GM23248 (cell line): ENCODE data around the gene B3GNT5. TPM values are rescaled to one million over a fixed set of nuclear protein-coding genes. Genes with fewer than 3 reads are reported as not detected.
A peak's percentile ranks its signal among the peaks of the same experiment; 100 is the strongest.

ENCODE experiments used
- DNase-seq: peaks from one replicate; pipeline ENCODE4 v3.0.0-alpha.2; 2015
- H2AFZ ChIP-seq: fragments of 200-600 bp; sonication (generic); 2 replicates; pipeline ENCODE4 v1.6.1; 2016; ENCODE audit warnings: antibody characterized with exemption
- H3F3A ChIP-seq: fragments of 200-600 bp; sonication (generic); 2 replicates; pipeline ENCODE4 v1.6.1; 2016; ENCODE audit warnings: mild to moderate bottlenecking, antibody characterized with exemption, mixed run types; ENCODE audit not compliant: insufficient read depth
- H3K27ac ChIP-seq: fragments of 200-600 bp; sonication (generic); 2 replicates; pipeline ENCODE4 v1.5.1; 2016; ENCODE audit warnings: mild to moderate bottlenecking
- H3K27me3 ChIP-seq: fragments of 200-600 bp; sonication (generic); replicated peaks from 2 replicates; pipeline ENCODE4 v1.6.1; 2016; ENCODE audit warnings: mild to moderate bottlenecking; ENCODE audit not compliant: insufficient read depth
- H3K36me3 ChIP-seq: fragments of 200-600 bp; sonication (generic); 2 replicates; pipeline ENCODE4 v1.6.1; 2016; ENCODE audit warnings: low read depth, mild to moderate bottlenecking
- H3K4me1 ChIP-seq: fragments of 200-600 bp; sonication (generic); 2 replicates; pipeline ENCODE4 v1.6.1; 2016; ENCODE audit warnings: mild to moderate bottlenecking; ENCODE audit not compliant: insufficient read depth
- H3K4me2 ChIP-seq: fragments of 200-600 bp; sonication (generic); one replicate; pipeline ENCODE4 v1.6.1; 2016; ENCODE audit warnings: mild to moderate bottlenecking; ENCODE audit not compliant: unreplicated experiment
- H3K4me3 ChIP-seq: fragments of 200-600 bp; sonication (generic); 2 replicates; pipeline ENCODE4 v1.5.1; 2016; ENCODE audit warnings: mild to moderate bottlenecking
- H3K79me2 ChIP-seq: fragments of 200-600 bp; sonication (generic); 2 replicates; pipeline ENCODE4 v1.6.1; 2016; ENCODE audit warnings: mild to moderate bottlenecking; ENCODE audit not compliant: insufficient read depth
- H3K9ac ChIP-seq: fragments of 200-600 bp; sonication (generic); 2 replicates; pipeline ENCODE4 v1.6.1; 2016; ENCODE audit warnings: mild to moderate bottlenecking
- H3K9me2 ChIP-seq: fragments of 200-600 bp; sonication (generic); 2 replicates; pipeline ENCODE4 v1.6.1; 2016; ENCODE audit warnings: mixed run types, mild to moderate bottlenecking, moderate library complexity; ENCODE audit not compliant: insufficient read depth
- H3K9me3 ChIP-seq: fragments of 200-600 bp; sonication (generic); one replicate; pipeline ENCODE4 v1.6.1; 2017; ENCODE audit warnings: low read depth
- H4K20me1 ChIP-seq: fragments of 200-600 bp; sonication (generic); 2 replicates; pipeline ENCODE4 v1.6.0; 2016; ENCODE audit not compliant: insufficient read depth
- EZH2 ChIP-seq: fragments of 200-600 bp; sonication (generic); IDR thresholded peaks from 2 replicates; pipeline ENCODE4 v1.6.1; 2018; ENCODE audit warnings: antibody characterized with exemption, mild to moderate bottlenecking; ENCODE audit not compliant: insufficient read depth, poor library complexity, severe bottlenecking
- EZH2phosphoT487 ChIP-seq: fragments of 200-600 bp; sonication (generic); IDR thresholded peaks from 2 replicates; pipeline ENCODE4 v1.6.1; 2018; ENCODE audit warnings: antibody characterized with exemption, moderate library complexity, mild to moderate bottlenecking, low read depth; ENCODE audit not compliant: insufficient read depth
- WGBS, 2 experiments: methylation state at CpG; one replicate each; pipeline ENCODE4 v1.1.6; 2015 to 2017; ENCODE audit warnings: low lambda C conversion rate in 2 of 2, low coverage in 1 of 2; ENCODE audit errors: missing lambda C conversion rate in 2 of 2; 5-methylcytosine and 5-hydroxymethylcytosine counted together
- in situ Hi-C: fragments of 300-500 bp; cut with MboI; formaldehyde crosslinking; loops from 2 replicates; pipeline ENCODE4 v1.15.0; 2020
- polyA plus RNA-seq: library from polyadenylated mRNA; unstranded; fragments of >200 nt; fragmentation: Nextera tagmentation; extraction: Ambion mirVana; gene quantifications from 2 replicates; pipeline ENCODE4 v1.2.1, GENCODE V29; 2016
- total RNA-seq: library from RNA; depleted of rRNA; stranded (reverse); fragments of >200 nt; shearing (Covaris generic); gene quantifications from 2 replicates; pipeline ENCODE4 v1.2.3, GENCODE V29; 2014

The B3GNT5 gene
- total and polyA plus RNA-seq, 2 experiments from 2014 or later: 1.3 to 1.8 TPM

DNA sequence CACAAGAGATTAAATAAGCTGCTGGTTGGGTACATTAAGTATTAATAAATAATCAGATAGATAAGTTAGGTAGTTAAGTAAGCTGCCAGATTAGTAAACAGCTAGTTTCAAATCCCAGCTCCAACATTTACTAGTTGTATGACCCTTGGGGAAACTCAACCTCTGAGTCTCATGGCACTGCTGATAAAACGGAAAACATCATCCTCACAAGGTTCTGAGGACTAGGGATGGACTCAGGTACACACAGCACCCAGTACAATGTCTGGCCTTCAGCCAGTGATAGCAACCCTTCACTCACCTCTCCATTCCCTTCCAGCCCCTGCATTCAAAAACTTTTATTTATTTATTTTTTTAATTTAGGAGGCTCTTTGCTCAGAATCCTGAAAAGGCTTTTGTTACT, 32.3 kb downstream of the B3GNT5 start:
- 50 to 56% methylated on average over 1 of the region's 1 CpG for WGBS, 2 experiments
- DNase-seq: no peak

DNA sequence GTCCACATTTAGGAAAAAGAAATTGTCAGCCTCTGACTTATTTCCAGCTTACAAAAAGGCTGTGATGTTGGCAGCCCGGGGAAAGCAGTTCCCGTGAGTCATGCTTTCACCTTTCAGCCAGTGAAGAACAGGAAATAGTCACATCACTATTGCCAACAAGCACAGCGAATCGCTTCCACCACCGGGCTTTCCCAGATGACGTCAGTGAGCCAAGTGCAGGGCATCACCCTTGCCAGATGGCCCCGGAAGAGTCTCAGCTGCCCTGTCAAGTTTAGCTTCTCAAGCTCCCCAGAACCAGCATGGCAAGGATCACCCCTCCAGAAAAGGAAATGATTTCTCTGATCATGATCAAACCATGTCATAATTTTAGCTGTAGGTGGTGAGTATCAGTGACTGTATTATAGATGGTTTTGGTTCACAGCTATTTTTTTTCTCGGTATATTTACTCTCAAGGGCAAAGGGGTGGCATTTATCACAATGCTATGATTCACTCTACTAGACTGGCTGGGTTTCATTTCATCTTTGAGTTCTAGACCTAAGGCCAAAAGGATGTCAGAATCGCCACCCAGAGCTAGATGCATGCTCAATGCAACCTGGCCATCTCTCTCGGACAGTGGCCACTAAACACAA, 32.9 kb downstream of the B3GNT5 start:
- Histone ChIP-seq H3K4me1 (peaks cover 24% of the 10 kb centered on the region), H3K9ac (peak overlapping the region; percentile 34), H3K79me2 (no peaks in the 10 kb centered on the region), H3F3A (peaks cover 26% of the 10 kb centered on the region), H3K4me3 (0 out of 2 replicates have a peak overlapping the region, but pooled peaks have one; percentile 12), H3K27me3 (no peaks in the 10 kb centered on the region), H3K36me3 (no peaks in the 10 kb centered on the region), H2AFZ (no peak overlapping the region), H3K27ac (peak overlapping the region; percentile 63), H3K4me2 (peak overlapping the region; percentile 77), H4K20me1 (no peaks in the 10 kb centered on the region), H3K9me3 (no peaks in the 10 kb centered on the region), H3K9me2 (no peaks in the 10 kb centered on the region)
- in situ Hi-C loops: no loop called here
- WGBS, 2 experiments: 24% methylated on average over 10 of the region's 10 CpGs
- TF ChIP-seq EZH2phosphoT487 (no peak), EZH2 (no peak)
- peak; percentile 99 for DNase-seq

More for the DNA sequence above, 32.3 kb downstream of the B3GNT5 start:
- Histone ChIP-seq H3K36me3 (no peaks in the 10 kb centered on the region), H3K4me3 (0 out of 2 replicates have a peak overlapping the region, but pooled peaks have one; percentile 12), H3K9me3 (no peaks in the 10 kb centered on the region), H3K4me1 (peaks cover 24% of the 10 kb centered on the region), H3K4me2 (peak overlapping the region; percentile 77), H3K9me2 (no peaks in the 10 kb centered on the region), H2AFZ (no peak overlapping the region), H3K27ac (peak overlapping the region; percentile 63), H3K27me3 (no peaks in the 10 kb centered on the region), H4K20me1 (no peaks in the 10 kb centered on the region), H3F3A (peaks cover 26% of the 10 kb centered on the region), H3K79me2 (no peaks in the 10 kb centered on the region), H3K9ac (peak overlapping the region; percentile 34; the same call in 1 of the 2 replicates)
- TF ChIP-seq EZH2 (no peak), EZH2phosphoT487 (no peak)
- in situ Hi-C loops: no loop called here

- WGBS, 2 experiments: 24 to 26% methylated on average over 9 of the region's 9 CpGs
- H3K4me3 ChIP-seq: no peak overlapping the region
- H3K4me2 ChIP-seq: peak overlapping the region; percentile 64
- TF ChIP-seq EZH2: no peak
- TF ChIP-seq EZH2phosphoT487: no peak
- no peaks in the 10 kb centered on the region for H3K36me3 ChIP-seq
- peaks cover 26% of the 10 kb centered on the region for H3F3A ChIP-seq
- H3K4me1 ChIP-seq: peaks cover 24% of the 10 kb centered on the region
- in situ Hi-C loops: no loop called here
- peak; percentile 95 for DNase-seq
- no peaks in the 10 kb centered on the region for H3K9me3 ChIP-seq
- H4K20me1 ChIP-seq: no peaks in the 10 kb centered on the region
- peak overlapping the region; percentile 57 for H2AFZ ChIP-seq
- peak overlapping the region; percentile 58 for H3K9ac ChIP-seq
- no peaks in the 10 kb centered on the region for H3K79me2 ChIP-seq
- H3K9me2 ChIP-seq: no peaks in the 10 kb centered on the region
- no peaks in the 10 kb centered on the region for H3K27me3 ChIP-seq
- peak overlapping the region; percentile 64 for H3K27ac ChIP-seq
These were observed 34.4 kb downstream of the B3GNT5 start for GRCh38 chr3:183287301-183287971.

DNA sequence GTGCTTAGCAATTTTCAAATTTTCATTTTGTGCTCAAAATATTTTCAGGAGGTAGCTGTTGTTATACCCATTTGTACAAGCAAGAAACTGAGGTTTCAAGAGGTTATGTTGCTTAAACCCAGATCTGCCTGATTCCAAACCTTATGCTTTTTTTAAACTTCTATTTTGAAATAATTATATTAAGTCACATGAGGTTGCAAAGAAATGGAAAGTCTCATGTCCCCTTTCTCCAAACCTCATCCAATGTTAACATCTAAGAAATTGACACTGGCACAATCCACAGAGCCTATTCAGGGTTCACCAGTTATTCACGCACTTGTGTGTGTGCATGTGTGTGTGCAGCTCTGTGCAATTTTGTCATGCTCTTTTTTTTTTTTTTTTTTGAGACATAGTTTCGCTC, 35.1 kb downstream of the B3GNT5 start:
- no peaks in the 10 kb centered on the region for H3K79me2 ChIP-seq
- H4K20me1 ChIP-seq: no peaks in the 10 kb centered on the region
- 97% methylated on average over 2 of the region's 2 CpGs for WGBS, 2 experiments
- peaks cover 24% of the 10 kb centered on the region for H3K4me1 ChIP-seq
- in situ Hi-C loops: no loop called here
- no peak for DNase-seq
- peak overlapping the region; percentile 57; the same call in 1 of the 2 replicates for H2AFZ ChIP-seq
- no peaks in the 10 kb centered on the region for H3K27me3 ChIP-seq
- H3K9me2 ChIP-seq: no peaks in the 10 kb centered on the region
- H3K4me3 ChIP-seq: no peak overlapping the region
- H3K36me3 ChIP-seq: no peaks in the 10 kb centered on the region
- TF ChIP-seq EZH2: no peak
- no peak for TF ChIP-seq EZH2phosphoT487
- no peak overlapping the region for H3K27ac ChIP-seq
- H3K9ac ChIP-seq: peak overlapping the region; percentile 58
- peak overlapping the region; percentile 36 for H3K4me2 ChIP-seq
- H3F3A ChIP-seq: peaks cover 26% of the 10 kb centered on the region
- no peaks in the 10 kb centered on the region for H3K9me3 ChIP-seq
